ENCODE results near the gene ARHGAP40. TPM values are rescaled to one million over a fixed set of nuclear protein-coding genes. Genes with fewer than 3 reads are reported as not detected.

Gene ARHGAP40
- total and polyA plus RNA-seq, 9 of the 15 experiments (the other 6 are each of a cell fraction or from before 2014, with no cell fraction given), result not detected

DNA sequence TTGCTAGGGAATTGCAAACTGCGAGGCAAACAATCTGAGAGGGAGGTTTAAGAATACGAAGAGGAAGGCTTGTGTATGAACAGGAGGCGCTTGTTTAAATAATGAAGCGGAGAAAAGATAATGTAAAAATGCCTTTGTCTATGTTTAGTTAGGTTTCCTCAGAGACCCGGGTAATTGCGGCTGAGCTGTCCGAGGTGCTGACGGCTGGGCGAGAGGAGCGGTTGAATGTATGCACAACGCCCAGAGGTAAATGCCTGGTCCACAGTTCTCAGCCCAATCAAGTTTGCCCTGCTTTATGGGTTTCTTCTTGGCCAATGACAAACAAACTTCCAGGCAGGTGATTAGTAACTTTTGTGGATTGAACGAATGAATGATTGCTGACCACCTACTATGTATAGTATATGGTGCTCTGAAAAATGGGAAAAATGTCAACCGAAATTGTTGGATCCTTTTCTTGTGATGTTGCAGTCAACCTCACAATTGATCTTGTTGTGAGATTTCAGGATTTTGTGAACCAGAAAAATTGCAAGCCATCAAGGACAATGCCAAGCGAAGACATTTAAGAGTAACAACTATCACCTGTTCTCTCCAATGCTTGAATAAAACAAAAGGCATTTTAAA is 84.4 kb downstream of the ARHGAP40 start (continued):
- TF ChIP-seq, protein P1, sequence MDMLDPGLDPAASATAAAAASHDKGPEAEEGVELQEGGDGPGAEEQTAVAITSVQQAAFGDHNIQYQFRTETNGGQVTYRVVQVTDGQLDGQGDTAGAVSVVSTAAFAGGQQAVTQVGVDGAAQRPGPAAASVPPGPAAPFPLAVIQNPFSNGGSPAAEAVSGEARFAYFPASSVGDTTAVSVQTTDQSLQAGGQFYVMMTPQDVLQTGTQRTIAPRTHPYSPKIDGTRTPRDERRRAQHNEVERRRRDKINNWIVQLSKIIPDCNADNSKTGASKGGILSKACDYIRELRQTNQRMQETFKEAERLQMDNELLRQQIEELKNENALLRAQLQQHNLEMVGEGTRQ (CRISPR knock-in tag; IDR thresholded peaks at IDR 0.05), result peak; percentile 4; the same call in 1 of the 2 replicates
- TF ChIP-seq TBP (optimal IDR thresholded peaks at IDR 0.05; ENCODE audit: low read depth, low read length), result no peak
- TF ChIP-seq, protein P2, sequence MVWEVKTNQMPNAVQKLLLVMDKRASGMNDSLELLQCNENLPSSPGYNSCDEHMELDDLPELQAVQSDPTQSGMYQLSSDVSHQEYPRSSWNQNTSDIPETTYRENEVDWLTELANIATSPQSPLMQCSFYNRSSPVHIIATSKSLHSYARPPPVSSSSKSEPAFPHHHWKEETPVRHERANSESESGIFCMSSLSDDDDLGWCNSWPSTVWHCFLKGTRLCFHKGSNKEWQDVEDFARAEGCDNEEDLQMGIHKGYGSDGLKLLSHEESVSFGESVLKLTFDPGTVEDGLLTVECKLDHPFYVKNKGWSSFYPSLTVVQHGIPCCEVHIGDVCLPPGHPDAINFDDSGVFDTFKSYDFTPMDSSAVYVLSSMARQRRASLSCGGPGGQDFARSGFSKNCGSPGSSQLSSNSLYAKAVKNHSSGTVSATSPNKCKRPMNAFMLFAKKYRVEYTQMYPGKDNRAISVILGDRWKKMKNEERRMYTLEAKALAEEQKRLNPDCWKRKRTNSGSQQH (CRISPR knock-in tag; IDR thresholded peaks at IDR 0.05), result no peak
- TF ChIP-seq SMARCA5 (IDR thresholded peaks at IDR 0.05), result no peak
- TF ChIP-seq, protein P3, sequence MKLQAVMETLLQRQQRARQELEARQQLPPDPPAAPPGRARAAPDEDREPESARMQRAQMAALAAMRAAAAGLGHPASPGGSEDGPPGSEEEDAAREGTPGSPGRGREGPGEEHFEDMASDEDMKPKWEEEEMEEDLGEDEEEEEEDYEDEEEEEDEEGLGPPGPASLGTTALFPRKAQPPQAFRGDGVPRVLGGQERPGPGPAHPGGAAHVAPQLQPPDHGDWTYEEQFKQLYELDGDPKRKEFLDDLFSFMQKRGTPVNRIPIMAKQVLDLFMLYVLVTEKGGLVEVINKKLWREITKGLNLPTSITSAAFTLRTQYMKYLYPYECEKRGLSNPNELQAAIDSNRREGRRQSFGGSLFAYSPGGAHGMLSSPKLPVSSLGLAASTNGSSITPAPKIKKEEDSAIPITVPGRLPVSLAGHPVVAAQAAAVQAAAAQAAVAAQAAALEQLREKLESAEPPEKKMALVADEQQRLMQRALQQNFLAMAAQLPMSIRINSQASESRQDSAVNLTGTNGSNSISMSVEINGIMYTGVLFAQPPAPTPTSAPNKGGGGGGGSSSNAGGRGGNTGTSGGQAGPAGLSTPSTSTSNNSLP (IDR thresholded peaks at IDR 0.05; ENCODE audit: borderline replicate concordance, low read depth, low read length), result no peak
- no peak for TF ChIP-seq GATA2 (CRISPR knock-in tag; IDR thresholded peaks at IDR 0.05)
- peak; percentile 51; the same call in 1 of the 2 replicates for TF ChIP-seq ZNF263 (CRISPR knock-in tag; IDR thresholded peaks at IDR 0.05; ENCODE audit: borderline replicate concordance)
- TF ChIP-seq MCM3 (IDR thresholded peaks at IDR 0.05), result no peak
- no peak for TF ChIP-seq IRF2 (CRISPR knock-in tag; IDR thresholded peaks at IDR 0.05)
- TF ChIP-seq IFI16 (CRISPR knock-in tag; IDR thresholded peaks at IDR 0.05), result no peak
- TF ChIP-seq, protein P4, sequence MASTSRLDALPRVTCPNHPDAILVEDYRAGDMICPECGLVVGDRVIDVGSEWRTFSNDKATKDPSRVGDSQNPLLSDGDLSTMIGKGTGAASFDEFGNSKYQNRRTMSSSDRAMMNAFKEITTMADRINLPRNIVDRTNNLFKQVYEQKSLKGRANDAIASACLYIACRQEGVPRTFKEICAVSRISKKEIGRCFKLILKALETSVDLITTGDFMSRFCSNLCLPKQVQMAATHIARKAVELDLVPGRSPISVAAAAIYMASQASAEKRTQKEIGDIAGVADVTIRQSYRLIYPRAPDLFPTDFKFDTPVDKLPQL (IDR thresholded peaks at IDR 0.05; ENCODE audit: extremely low read depth, insufficient read length), result no peak
- 0 out of 2 replicates have a peak, but pooled peaks have one; percentile 32 for TF ChIP-seq CREM (IDR thresholded peaks at IDR 0.05; ENCODE audit: low read depth)
- TF ChIP-seq SIN3B (IDR thresholded peaks at IDR 0.05; ENCODE audit: low read depth), result no peak
- TF ChIP-seq, protein P5, sequence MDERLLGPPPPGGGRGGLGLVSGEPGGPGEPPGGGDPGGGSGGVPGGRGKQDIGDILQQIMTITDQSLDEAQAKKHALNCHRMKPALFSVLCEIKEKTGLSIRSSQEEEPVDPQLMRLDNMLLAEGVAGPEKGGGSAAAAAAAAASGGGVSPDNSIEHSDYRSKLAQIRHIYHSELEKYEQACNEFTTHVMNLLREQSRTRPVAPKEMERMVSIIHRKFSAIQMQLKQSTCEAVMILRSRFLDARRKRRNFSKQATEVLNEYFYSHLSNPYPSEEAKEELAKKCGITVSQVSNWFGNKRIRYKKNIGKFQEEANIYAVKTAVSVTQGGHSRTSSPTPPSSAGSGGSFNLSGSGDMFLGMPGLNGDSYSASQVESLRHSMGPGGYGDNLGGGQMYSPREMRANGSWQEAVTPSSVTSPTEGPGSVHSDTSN (CRISPR knock-in tag; IDR thresholded peaks at IDR 0.05; ENCODE audit: low read depth), result no peak
- TF ChIP-seq, protein P5 (tag; conservative IDR thresholded peaks at IDR 0.05; ENCODE audit: low read depth), result no peak
- no peak for TF ChIP-seq RBFOX2 (IDR thresholded peaks at IDR 0.05; ENCODE audit: low read depth, low read length)
- no peak for TF ChIP-seq HDAC6 (IDR thresholded peaks at IDR 0.05; ENCODE audit: low read depth, low read length)
- TF ChIP-seq, protein P6, sequence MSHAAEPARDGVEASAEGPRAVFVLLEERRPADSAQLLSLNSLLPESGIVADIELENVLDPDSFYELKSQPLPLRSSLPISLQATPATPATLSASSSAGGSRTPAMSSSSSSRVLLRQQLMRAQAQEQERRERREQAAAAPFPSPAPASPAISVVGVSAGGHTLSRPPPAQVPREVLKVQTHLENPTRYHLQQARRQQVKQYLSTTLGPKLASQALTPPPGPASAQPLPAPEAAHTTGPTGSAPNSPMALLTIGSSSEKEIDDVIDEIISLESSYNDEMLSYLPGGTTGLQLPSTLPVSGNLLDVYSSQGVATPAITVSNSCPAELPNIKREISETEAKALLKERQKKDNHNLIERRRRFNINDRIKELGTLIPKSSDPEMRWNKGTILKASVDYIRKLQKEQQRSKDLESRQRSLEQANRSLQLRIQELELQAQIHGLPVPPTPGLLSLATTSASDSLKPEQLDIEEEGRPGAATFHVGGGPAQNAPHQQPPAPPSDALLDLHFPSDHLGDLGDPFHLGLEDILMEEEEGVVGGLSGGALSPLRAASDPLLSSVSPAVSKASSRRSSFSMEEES (CRISPR knock-in tag; IDR thresholded peaks at IDR 0.05), result no peak
- TF ChIP-seq POLR2AphosphoS2 (IDR thresholded peaks at IDR 0.05; ENCODE audit: low read length), result no peak
- TF ChIP-seq FUS (optimal IDR thresholded peaks at IDR 0.05; ENCODE audit: low read depth, low read length), result no peak

Measured in K562 (cell line).